NCI-H526 (cell line): ENCODE data around the gene H1-8.

ENCODE experiments used
- DNase-seq, 2 experiments: peaks; one replicate each; lab custom pipeline; 2025; lab: John Stamatoyannopoulos, UW

The H1-8 gene

DNA sequence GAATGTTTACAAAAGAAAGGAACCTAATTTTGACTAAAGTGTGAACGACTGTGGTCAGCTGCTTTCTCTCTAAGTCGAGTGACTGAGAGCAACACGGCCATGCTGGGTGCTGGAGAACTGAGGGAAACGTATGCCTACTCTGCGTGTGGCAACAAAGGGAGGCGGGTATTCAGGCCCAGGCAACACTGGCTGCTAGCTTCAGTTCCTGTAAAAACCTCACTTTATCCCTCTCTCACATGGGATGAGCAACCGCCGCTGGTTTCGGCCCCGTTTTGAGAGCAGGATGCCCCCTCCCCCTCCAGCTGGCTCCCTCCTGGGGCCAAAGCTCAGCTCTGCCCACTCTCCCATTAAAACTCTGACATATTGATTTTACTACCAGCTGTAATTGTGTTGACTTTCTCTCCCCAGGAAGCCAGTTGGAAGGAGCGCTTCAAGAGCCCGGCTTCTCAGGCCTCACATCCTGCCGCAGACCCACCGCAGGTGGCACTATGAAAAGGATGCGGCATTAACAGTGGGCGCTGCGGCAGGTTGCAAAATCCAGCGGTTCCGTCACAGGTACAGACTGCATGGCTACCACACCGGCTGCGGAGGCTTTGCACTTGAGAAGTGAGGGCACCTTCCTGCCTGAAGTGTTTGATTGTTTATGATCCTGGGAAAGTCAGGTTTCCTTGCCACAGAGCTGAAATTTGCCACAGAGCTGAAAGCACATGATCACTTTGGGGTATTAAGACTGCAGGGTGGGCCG, 50.8 kb downstream of the H1-8 start:
- DNase-seq = peak; percentile 60 to 74

DNA sequence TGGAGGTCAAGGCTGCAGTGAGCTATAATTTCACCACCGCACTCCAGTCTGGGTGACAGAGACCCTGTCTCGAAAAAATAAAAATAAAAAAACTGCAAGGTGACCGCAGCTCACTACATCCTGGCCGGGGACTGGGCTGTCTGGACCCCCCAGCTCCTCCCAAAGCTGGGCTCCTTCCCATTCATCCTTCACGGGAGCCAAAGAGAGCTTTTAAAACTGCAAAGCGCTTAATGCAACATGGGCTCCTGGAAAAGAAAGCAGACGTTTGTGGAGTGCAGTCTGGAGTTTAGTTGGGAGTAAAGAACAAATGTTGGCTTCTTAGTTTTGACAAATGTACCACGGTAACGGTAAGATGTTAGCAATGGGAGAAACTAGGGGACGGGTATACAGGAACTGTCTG, 51.4 kb downstream of the H1-8 start:
- no peak for DNase-seq

DNA sequence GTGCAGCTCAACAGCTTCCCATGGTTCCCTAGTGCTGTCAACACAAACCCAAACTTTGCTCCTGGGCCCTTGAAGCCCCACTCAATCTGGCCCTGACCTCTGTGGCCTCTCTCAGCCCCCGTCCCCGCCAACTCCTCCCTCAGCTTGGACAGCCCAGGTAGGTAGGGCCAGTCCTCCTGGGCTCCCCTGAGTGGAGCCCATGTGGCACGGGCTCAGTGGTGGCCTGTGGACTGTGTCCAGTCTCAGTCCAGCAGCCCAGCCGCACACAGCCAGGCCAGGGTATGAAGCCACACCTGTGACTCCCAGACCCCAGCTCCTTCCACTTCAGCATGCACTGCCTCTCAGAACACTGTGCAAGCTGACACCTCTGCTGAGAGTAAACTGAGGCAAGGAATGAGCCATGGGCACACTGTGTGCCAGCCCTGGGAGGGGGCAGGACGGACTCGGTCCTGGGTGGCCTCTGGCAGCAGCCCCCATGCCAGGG, 52.0 kb downstream of the H1-8 start:
- DNase-seq = no peak

DNA sequence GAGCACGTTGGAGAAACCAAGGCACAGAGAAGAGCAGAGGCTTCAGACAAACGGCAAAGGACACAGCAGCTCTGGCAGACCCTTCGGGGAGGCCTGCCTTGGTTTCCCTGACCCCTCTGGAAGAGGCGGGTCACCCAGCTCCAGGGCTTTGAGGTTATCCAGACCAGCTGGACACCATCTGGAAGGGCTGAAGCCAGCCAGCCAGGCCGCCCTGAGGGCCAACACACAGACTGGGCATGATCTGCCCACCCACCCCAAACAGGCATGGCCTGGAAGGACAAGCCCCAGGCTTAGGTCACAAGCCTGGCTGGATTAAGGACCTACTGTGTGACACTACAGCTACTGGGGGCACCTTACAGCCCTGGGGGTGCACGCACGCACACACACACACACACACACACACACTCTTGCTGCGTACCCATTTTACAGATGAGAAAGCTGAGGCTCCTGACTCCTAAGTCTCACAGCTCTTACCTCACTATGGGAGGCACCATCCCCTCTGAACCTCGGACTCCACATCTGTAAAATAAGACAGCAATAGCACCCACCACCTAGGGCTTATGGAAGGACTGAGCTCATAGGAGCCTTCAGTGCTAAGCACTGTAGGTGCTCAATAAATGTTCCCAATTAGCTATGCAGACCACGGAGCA, 52.7 kb downstream of the H1-8 start:
- no peak for DNase-seq

DNA sequence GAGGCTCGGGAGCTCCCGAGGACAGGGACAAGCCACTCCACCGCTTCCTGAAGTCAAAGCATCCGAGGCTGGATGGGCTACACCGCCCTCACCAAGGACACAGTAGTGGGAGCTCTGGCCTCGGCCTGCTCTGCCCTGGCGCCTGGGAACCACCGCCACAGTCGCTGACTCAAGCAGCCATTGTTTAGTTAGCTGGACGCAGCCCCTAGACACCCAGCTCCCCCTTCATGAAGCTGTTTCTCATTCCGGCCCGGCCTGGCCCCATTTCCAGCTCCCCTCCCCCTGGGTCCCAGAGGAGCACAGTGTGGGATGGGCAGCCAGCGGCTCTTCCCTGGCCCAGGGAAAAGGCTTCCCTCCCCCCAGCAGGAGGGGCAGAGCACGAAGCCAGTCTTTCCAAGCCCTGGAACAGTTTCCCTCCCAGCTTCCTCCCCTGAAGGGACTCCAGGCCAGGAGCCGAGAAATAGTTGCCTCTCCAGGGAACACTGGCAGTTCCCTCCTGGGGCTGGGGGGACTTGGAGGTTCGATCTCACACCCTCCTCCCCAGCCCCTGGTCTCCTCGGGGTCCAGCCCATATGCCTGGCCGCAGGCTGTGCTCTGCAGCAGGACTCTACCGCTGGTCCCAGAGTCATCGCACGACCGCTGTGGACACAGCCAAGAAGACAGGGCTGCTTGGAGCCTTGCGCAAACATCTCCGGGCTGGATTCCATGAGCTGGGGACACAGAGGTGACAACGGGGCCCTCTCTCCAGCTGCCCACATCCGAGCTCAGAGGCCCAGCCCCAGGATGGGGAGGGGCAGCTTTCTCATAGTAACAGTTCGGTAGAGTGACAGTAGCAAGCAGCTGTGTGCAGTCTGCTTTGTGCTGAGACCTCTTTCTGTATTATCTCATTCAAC, 53.5 kb downstream of the H1-8 start:
- DNase-seq = no peak

DNA sequence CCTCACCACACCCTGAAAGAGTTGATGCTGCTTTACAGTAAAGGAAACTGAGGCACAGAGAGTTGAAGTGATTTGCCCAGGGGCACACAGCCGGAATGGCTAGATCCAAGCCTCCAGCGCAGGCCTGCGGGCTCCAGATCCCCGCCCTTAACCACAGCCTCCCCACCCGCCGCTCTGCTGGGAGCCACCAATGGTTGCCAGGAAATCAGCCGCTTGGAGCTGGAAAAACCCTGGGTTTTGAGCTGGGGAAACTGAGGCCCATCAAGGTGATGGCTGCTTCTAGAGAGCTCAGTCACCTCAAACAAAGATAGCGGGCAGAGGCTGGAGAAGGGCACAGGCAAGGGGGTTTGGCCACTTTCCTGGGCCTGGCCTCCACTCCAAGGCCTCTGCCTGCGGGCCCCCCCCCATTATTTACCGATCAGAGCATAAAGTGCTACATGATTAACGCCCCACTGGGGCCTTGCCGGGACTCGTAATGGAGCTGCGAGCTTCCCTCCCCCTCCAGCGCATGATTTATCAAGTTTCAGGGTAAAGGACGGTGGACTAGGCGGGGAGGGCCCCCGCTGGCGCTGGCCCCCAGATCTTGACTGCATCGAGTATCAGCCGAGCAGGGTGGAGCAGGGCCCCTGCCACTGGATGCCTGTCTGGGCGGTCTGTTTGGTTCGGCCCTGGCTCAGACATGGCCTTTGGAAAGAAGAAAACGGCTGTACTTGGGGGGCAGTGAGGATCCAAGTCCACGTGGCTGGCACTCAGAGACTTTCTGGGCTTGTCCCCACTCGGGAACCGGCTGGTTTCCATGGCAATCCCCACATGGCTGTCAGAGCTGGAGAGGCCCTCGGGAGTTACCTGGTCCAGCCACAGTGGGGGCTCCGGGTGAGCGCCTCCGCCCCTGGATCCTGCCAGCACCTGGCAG, 54.4 kb downstream of the H1-8 start:
- no peak for DNase-seq

DNA sequence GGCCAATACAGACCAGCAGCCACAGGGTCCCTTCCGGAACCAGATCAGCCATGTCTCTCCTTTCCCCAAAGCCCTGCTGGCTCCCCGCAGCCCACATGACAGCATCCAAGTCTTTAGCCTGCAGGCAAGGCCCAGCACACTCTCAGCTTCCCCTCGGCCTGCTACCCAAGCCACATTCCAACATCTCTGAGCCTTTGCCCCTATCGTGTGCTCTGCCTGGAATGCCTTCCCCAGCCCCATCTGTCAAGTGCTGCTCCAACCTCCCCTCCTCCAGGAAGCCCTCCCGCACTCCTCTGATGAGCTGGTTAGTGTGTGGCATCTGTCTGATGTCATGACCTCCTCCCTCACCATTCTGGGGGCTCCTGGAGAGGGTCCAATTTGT, 55.0 kb downstream of the H1-8 start:
- DNase-seq = no peak

DNA sequence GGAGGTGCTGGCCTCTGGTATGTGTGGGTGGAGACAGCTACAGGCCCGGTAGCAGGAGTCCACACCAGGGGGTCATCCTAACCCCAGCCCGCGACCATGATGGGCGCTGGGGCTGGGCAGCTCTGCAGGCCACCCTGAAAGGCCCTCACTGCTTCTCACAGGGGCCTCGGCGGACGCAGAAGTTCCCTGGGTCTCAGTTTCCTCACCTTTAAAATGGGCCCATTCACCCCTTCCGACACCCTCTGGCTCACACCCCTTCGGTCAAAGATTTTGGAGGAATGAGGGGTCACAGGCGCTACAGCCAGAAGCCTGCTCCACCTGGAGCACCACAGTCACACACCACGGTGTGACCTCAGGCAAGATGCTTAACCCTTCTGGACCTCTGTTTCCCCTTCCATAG, 55.5 kb downstream of the H1-8 start:
- no peak for DNase-seq

DNA sequence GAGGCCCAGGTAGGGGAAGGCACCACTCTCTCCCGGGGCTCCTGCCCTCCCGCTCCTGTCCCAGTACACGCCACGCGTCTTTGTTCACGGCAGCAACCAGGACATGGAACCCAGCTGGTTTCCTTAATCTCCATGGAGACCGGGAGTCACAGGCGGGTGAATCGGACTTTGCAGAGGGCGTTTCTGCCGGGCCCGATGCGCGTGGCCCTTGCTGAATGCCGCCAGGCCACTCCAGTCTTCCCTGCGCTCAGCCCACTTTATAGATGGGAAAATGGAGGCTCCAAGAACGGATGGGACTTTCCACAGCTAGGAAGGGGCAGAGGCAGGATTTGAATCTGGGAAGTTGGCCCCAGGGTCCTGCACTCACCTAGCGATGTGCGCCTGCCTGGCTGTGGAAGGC, 56.1 kb downstream of the H1-8 start:
- DNase-seq = no peak

DNA sequence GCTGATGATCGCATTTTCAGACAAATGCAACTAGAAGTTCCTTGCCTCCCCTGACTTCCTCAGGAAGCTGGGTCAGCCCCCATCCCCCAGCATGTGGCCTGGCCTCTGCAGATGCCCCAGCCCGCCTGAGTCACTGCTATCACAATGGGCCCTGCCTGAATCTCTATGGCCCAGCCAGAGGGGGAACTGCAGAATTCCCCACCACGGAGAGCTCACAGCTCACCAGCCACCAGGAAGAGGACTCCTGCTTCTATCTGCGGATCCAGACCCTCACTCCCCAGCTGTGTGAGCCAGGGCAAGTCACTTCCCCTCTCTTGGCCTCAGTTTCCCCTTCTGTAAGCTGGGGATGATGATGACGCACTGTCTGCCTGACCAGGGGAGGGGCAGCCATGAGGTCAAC, 56.6 kb downstream of the H1-8 start:
- no peak for DNase-seq

DNA sequence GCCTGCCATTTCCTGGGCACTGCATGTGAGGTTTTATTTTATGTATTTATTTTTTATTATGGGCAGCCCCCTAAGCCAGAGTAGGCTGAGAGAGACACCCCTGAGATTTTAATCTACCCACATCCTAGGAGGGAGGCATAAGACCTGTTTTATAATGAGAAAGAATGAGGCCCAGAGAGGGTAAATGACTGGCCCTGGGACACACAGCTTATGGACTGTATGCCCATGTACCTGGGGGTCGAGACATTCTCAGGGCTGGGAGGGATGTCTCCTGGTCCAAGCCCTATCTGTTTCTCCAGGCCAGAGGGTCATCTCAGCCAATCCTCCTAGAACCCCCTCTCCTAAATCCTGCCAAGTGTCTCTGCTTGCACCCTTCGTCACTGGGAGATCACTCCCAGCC, 57.4 kb downstream of the H1-8 start:
- DNase-seq = no peak
